ENCODE data around the gene ATP12A.

The ATP12A gene

GRCh38 chr13:24740014-24740890 is 60.0 kb downstream of the ATP12A start:
- H3K4me3 ChIP-seq (ENCODE audit: control insufficient read depth, low read depth, low read length) = no peak overlapping the region
- TF ChIP-seq, protein P1, sequence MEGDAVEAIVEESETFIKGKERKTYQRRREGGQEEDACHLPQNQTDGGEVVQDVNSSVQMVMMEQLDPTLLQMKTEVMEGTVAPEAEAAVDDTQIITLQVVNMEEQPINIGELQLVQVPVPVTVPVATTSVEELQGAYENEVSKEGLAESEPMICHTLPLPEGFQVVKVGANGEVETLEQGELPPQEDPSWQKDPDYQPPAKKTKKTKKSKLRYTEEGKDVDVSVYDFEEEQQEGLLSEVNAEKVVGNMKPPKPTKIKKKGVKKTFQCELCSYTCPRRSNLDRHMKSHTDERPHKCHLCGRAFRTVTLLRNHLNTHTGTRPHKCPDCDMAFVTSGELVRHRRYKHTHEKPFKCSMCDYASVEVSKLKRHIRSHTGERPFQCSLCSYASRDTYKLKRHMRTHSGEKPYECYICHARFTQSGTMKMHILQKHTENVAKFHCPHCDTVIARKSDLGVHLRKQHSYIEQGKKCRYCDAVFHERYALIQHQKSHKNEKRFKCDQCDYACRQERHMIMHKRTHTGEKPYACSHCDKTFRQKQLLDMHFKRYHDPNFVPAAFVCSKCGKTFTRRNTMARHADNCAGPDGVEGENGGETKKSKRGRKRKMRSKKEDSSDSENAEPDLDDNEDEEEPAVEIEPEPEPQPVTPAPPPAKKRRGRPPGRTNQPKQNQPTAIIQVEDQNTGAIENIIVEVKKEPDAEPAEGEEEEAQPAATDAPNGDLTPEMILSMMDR (IDR thresholded peaks at IDR 0.05; ENCODE audit: control insufficient read depth, insufficient read depth, low read depth, low read length, missing control alignments) = no peak
- DNase-seq (ENCODE audit: low read depth) = no peak

GRCh38 chr13:24741016-24741662 is 60.9 kb downstream of the ATP12A start:
- TF ChIP-seq, protein P1 (IDR thresholded peaks at IDR 0.05; ENCODE audit: control insufficient read depth, insufficient read depth, low read depth, low read length, missing control alignments) = peak; percentile 29
- DNase-seq (ENCODE audit: low read depth) = no peak
- H3K4me3 ChIP-seq (ENCODE audit: control insufficient read depth, low read depth, low read length) = no peak overlapping the region

- H3K4me3 ChIP-seq (ENCODE audit: control insufficient read depth, low read depth, low read length) = no peak overlapping the region
- DNase-seq (ENCODE audit: low read depth) = no peak
- TF ChIP-seq, protein P1 (IDR thresholded peaks at IDR 0.05; ENCODE audit: control insufficient read depth, insufficient read depth, low read depth, low read length, missing control alignments) = no peak
These were observed 61.6 kb downstream of the ATP12A start for GRCh38 chr13:24741791-24742190.

GRCh38 chr13:24742294-24742693 is 62.1 kb downstream of the ATP12A start:
- H3K4me3 ChIP-seq (ENCODE audit: control insufficient read depth, low read depth, low read length) = no peak overlapping the region
- TF ChIP-seq, protein P1 (IDR thresholded peaks at IDR 0.05; ENCODE audit: control insufficient read depth, insufficient read depth, low read depth, low read length, missing control alignments) = no peak
- DNase-seq (ENCODE audit: low read depth) = no peak

DNA sequence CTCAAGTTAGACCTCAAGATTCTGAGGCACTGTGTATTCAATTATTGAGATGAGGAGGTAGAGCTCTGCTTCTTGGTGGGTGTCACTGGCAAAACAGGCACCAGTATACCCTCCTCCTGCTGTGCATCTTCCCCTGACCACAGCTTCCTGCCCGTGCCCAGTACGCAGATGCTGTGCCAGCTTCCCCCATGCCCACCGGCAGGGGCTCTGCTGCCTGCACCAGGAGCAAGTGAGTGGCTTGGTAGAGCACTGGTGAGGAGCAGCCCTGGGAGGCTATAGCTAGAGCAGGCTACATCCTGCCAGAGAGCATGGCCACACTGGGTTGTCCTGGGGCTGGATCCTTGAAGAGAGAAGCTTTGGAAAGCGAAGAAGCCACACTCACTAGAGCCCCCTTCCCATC is 62.8 kb downstream of the ATP12A start:
- no peak overlapping the region for H3K4me3 ChIP-seq (ENCODE audit: control insufficient read depth, low read depth, low read length)
- TF ChIP-seq, protein P1 (IDR thresholded peaks at IDR 0.05; ENCODE audit: control insufficient read depth, insufficient read depth, low read depth, low read length, missing control alignments) = no peak
- DNase-seq (ENCODE audit: low read depth) = no peak

GRCh38 chr13:24744247-24744646 is 64.0 kb downstream of the ATP12A start:
- no peak for DNase-seq (ENCODE audit: low read depth)
- TF ChIP-seq, protein P1 (IDR thresholded peaks at IDR 0.05; ENCODE audit: control insufficient read depth, insufficient read depth, low read depth, low read length, missing control alignments) = no peak
- no peak overlapping the region for H3K4me3 ChIP-seq (ENCODE audit: control insufficient read depth, low read depth, low read length)
